ENCODE measurements around the gene ACAP3.

ACAP3 gene

GRCh38 chr1:1260843-1261560 is 46.7 kb downstream of the ACAP3 start:
- peaks cover 70% of the 10 kb centered on the region for H3K36me3 ChIP-seq (ENCODE audit: control insufficient read depth, low read length)
- H3K79me2 ChIP-seq (ENCODE audit: control insufficient read depth, low read length) = peaks cover 40% of the 10 kb centered on the region
- TF ChIP-seq CTCF (IDR thresholded peaks at IDR 0.05; ENCODE audit: low read depth, low read length, poor library complexity, severe bottlenecking) (no peak), EZH2phosphoT487 (IDR thresholded peaks at IDR 0.05; ENCODE audit: borderline replicate concordance, low read length) (no peak)
- H3K27me3 ChIP-seq (ENCODE audit: control insufficient read depth, low read length) = no peaks in the 10 kb centered on the region
- peak overlapping the region; percentile 23; the same call in 1 of the 2 replicates for H3K4me3 ChIP-seq (ENCODE audit: low read length)
- H3K4me2 ChIP-seq (ENCODE audit: low read length) = peak overlapping the region; percentile 49
- H4K20me1 ChIP-seq (ENCODE audit: control insufficient read depth, insufficient read depth, low read depth, low read length) = no peaks in the 10 kb centered on the region
- peak overlapping the region; percentile 51 for H3K27ac ChIP-seq (ENCODE audit: low read depth, low read length)
- 0 out of 2 replicates have a peak, but pooled peaks cover 3% of the 10 kb centered on the region for H3F3A ChIP-seq (ENCODE audit: control insufficient read depth, insufficient read depth)
- peaks cover 19% of the 10 kb centered on the region for H3K4me1 ChIP-seq (ENCODE audit: control insufficient read depth, low read length)
- H3K9me2 ChIP-seq (replicated peaks; ENCODE audit: control insufficient read depth, low read length) = no peaks in the 10 kb centered on the region
- H3K9me3 ChIP-seq (ENCODE audit: control insufficient read depth, insufficient read depth, low read length) = no peaks in the 10 kb centered on the region

- peaks cover 71% of the 10 kb centered on the region for H3K36me3 ChIP-seq (ENCODE audit: control insufficient read depth, low read length)
- no peaks in the 10 kb centered on the region for H4K20me1 ChIP-seq (ENCODE audit: control insufficient read depth, insufficient read depth, low read depth, low read length)
- no peak for TF ChIP-seq CTCF (IDR thresholded peaks at IDR 0.05; ENCODE audit: low read depth, low read length, poor library complexity, severe bottlenecking)
- no peak for TF ChIP-seq EZH2phosphoT487 (IDR thresholded peaks at IDR 0.05; ENCODE audit: borderline replicate concordance, low read length)
- H3K4me2 ChIP-seq (ENCODE audit: low read length) = peak overlapping the region; percentile 49
- H3F3A ChIP-seq (ENCODE audit: control insufficient read depth, insufficient read depth) = 0 out of 2 replicates have a peak, but pooled peaks cover 3% of the 10 kb centered on the region
- H3K27me3 ChIP-seq (ENCODE audit: control insufficient read depth, low read length) = no peaks in the 10 kb centered on the region
- peak overlapping the region; percentile 51 for H3K27ac ChIP-seq (ENCODE audit: low read depth, low read length)
- peaks cover 19% of the 10 kb centered on the region for H3K4me1 ChIP-seq (ENCODE audit: control insufficient read depth, low read length)
- H3K9me3 ChIP-seq (ENCODE audit: control insufficient read depth, insufficient read depth, low read length) = no peaks in the 10 kb centered on the region
- H3K79me2 ChIP-seq (ENCODE audit: control insufficient read depth, low read length) = peaks cover 36% of the 10 kb centered on the region
- H3K4me3 ChIP-seq (ENCODE audit: low read length) = peak overlapping the region; percentile 23; the same call in 1 of the 2 replicates
- no peaks in the 10 kb centered on the region for H3K9me2 ChIP-seq (replicated peaks; ENCODE audit: control insufficient read depth, low read length)
Observed at GRCh38 chr1:1259951-1260600, 47.7 kb downstream of the ACAP3 start.

GRCh38 chr1:1259540-1259939 is 48.2 kb downstream of the ACAP3 start:
- H3K36me3 ChIP-seq (ENCODE audit: control insufficient read depth, low read length) = peaks cover 71% of the 10 kb centered on the region

More at GRCh38 chr1:1259540-1259939, 48.2 kb downstream of the ACAP3 start:
- no peak overlapping the region for H3K4me3 ChIP-seq (ENCODE audit: low read length)
- H3K9me3 ChIP-seq (ENCODE audit: control insufficient read depth, insufficient read depth, low read length) = no peaks in the 10 kb centered on the region
- H3F3A ChIP-seq (ENCODE audit: control insufficient read depth, insufficient read depth) = 0 out of 2 replicates have a peak, but pooled peaks cover 3% of the 10 kb centered on the region
- H3K27me3 ChIP-seq (ENCODE audit: control insufficient read depth, low read length) = no peaks in the 10 kb centered on the region
- no peak for TF ChIP-seq EZH2phosphoT487 (IDR thresholded peaks at IDR 0.05; ENCODE audit: borderline replicate concordance, low read length)
- no peak for TF ChIP-seq CTCF (IDR thresholded peaks at IDR 0.05; ENCODE audit: low read depth, low read length, poor library complexity, severe bottlenecking)
- peak overlapping the region; percentile 51 for H3K27ac ChIP-seq (ENCODE audit: low read depth, low read length)
- peak overlapping the region; percentile 49; the same call in 1 of the 2 replicates for H3K4me2 ChIP-seq (ENCODE audit: low read length)
- peaks cover 32% of the 10 kb centered on the region for H3K79me2 ChIP-seq (ENCODE audit: control insufficient read depth, low read length)
- no peaks in the 10 kb centered on the region for H3K9me2 ChIP-seq (replicated peaks; ENCODE audit: control insufficient read depth, low read length)
- no peaks in the 10 kb centered on the region for H4K20me1 ChIP-seq (ENCODE audit: control insufficient read depth, insufficient read depth, low read depth, low read length)
- H3K4me1 ChIP-seq (ENCODE audit: control insufficient read depth, low read length) = peaks cover 19% of the 10 kb centered on the region

Data from DOHH2 (cell line).